ENCODE measurements around the gene LMAN1L.

LMAN1L gene

GRCh38 chr15:74817370-74817737 is 4.7 kb downstream of the LMAN1L start:
- POLR2A ChIA-PET, result no interaction called here
- no peak for DNase-seq (ENCODE audit: low read depth, low spot score)
- peak; percentile 40 for TF ChIP-seq CTCF (IDR thresholded peaks at IDR 0.05; ENCODE audit: insufficient read depth, low read length, missing control alignments)
- H3K4me3 ChIP-seq (ENCODE audit: low read depth, low read length), result no peak overlapping the region
- CTCF ChIA-PET, result interaction anchor here (0.7 to 1.9 kb wide), 9 partner anchors 10 to 84 kb away, joined by 3 to 9 read pairs (median 4); partner anchors contain the start of gene MPI

GRCh38 chr15:74820056-74820455 is 7.4 kb downstream of the LMAN1L start:
- ChIA-PET CTCF (interaction anchor here (1.1 to 2.0 kb wide), 4 partner anchors 12 to 51 kb away, joined by 3 to 8 read pairs (median 5); partner anchors contain the start of gene ULK3), POLR2A (no interaction called here)
- no peak for TF ChIP-seq CTCF (IDR thresholded peaks at IDR 0.05; ENCODE audit: insufficient read depth, low read length, missing control alignments)
- DNase-seq (ENCODE audit: low read depth, low spot score), result no peak
- H3K4me3 ChIP-seq (ENCODE audit: low read depth, low read length), result no peak overlapping the region

- ChIA-PET CTCF (interaction anchor here (0.9 to 2.0 kb wide), 2 partner anchors 15 to 52 kb away, joined by 3 to 8 read pairs; no protein-coding TSS in a partner anchor), POLR2A (no interaction called here)
- H3K4me3 ChIP-seq (ENCODE audit: low read depth, low read length), result no peak overlapping the region
- no peak for TF ChIP-seq CTCF (IDR thresholded peaks at IDR 0.05; ENCODE audit: insufficient read depth, low read length, missing control alignments)
- no peak for DNase-seq (ENCODE audit: low read depth, low spot score)
These were observed 8.6 kb downstream of the LMAN1L start for GRCh38 chr15:74821091-74821789.

GRCh38 chr15:74821790-74822158 is 9.1 kb downstream of the LMAN1L start:
- ChIA-PET CTCF (interaction anchor here (0.9 kb wide), 1 partner anchor 14 kb away, joined by 3 read pairs; no protein-coding TSS in a partner anchor), POLR2A (no interaction called here)
- TF ChIP-seq CTCF (IDR thresholded peaks at IDR 0.05; ENCODE audit: insufficient read depth, low read length, missing control alignments), result no peak
- no peak overlapping the region for H3K4me3 ChIP-seq (ENCODE audit: low read depth, low read length)
- DNase-seq (ENCODE audit: low read depth, low spot score), result no peak

GRCh38 chr15:74822233-74822632 is 9.6 kb downstream of the LMAN1L start:
- DNase-seq (ENCODE audit: low read depth, low spot score), result no peak
- H3K4me3 ChIP-seq (ENCODE audit: low read depth, low read length), result no peak overlapping the region
- no peak for TF ChIP-seq CTCF (IDR thresholded peaks at IDR 0.05; ENCODE audit: insufficient read depth, low read length, missing control alignments)
- ChIA-PET CTCF (no interaction called here), POLR2A (no interaction called here)

- ChIA-PET CTCF (interaction anchor here (1.1 kb wide), 1 partner anchor 24 kb away, joined by 4 read pairs; no protein-coding TSS in a partner anchor), POLR2A (no interaction called here)
- no peak for TF ChIP-seq CTCF (IDR thresholded peaks at IDR 0.05; ENCODE audit: insufficient read depth, low read length, missing control alignments)
- no peak overlapping the region for H3K4me3 ChIP-seq (ENCODE audit: low read depth, low read length)
- no peak for DNase-seq (ENCODE audit: low read depth, low spot score)
These were observed 10.7 kb downstream of the LMAN1L start for GRCh38 chr15:74823324-74823723.
